SU-DHL-6 (cell line): ENCODE data around the gene SLC2A1.

Experiments used
- EZH2phosphoT487 ChIP-seq: fragments of 200-600 bp; sonication (generic), shearing (Covaris generic); conservative IDR thresholded peaks from 2 replicates; pipeline ENCODE4 v1.6.1; 2018; ENCODE audit warnings: mild to moderate bottlenecking, antibody characterized with exemption, low read length, moderate library complexity, mixed read lengths
- TF ChIP-seq, protein P1 (sequence below): fragments of 200-600 bp; sonication (generic); IDR thresholded peaks from one replicate; pipeline ENCODE4 v1.5.1; 2017; ENCODE audit warnings: antibody characterized with exemption, mild to moderate bottlenecking, low read length, moderate library complexity; ENCODE audit not compliant: insufficient read depth, poor library complexity, severe bottlenecking

DNA sequence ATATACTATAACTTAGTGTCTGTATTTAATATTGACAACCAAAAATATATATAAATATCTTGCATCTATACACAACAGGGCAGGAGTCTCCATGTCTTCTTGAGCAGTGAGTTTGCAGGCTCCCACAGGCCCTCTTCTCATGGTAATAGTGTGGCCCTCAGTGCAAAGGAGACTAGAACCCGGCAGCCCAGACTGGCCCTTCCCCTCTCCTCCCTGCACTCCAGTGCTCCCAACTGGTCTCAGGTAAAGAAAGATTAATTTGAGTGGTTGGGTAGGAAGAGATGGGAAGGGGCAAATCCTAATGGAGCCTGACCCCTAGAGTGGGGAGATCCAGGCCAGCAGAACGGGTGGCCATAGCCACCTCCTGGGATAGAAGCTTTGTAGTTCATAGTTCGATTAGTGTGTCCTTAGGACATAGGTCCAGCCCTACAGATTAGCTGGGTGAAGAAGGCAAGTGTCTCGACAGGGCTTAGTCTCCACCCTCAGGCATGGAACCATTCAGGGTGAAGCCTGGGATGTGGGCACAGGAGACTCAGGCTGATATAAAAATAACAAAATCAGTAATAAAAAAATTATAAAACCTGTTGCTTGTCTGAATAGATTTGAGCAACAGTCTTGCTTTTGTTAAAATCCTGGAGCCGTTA is 32.3 kb downstream of the SLC2A1 start:
- TF ChIP-seq, protein P1, sequence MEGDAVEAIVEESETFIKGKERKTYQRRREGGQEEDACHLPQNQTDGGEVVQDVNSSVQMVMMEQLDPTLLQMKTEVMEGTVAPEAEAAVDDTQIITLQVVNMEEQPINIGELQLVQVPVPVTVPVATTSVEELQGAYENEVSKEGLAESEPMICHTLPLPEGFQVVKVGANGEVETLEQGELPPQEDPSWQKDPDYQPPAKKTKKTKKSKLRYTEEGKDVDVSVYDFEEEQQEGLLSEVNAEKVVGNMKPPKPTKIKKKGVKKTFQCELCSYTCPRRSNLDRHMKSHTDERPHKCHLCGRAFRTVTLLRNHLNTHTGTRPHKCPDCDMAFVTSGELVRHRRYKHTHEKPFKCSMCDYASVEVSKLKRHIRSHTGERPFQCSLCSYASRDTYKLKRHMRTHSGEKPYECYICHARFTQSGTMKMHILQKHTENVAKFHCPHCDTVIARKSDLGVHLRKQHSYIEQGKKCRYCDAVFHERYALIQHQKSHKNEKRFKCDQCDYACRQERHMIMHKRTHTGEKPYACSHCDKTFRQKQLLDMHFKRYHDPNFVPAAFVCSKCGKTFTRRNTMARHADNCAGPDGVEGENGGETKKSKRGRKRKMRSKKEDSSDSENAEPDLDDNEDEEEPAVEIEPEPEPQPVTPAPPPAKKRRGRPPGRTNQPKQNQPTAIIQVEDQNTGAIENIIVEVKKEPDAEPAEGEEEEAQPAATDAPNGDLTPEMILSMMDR, result no peak
- TF ChIP-seq EZH2phosphoT487, result no peak
